ENCODE results near the gene U2AF2.

The U2AF2 gene

DNA sequence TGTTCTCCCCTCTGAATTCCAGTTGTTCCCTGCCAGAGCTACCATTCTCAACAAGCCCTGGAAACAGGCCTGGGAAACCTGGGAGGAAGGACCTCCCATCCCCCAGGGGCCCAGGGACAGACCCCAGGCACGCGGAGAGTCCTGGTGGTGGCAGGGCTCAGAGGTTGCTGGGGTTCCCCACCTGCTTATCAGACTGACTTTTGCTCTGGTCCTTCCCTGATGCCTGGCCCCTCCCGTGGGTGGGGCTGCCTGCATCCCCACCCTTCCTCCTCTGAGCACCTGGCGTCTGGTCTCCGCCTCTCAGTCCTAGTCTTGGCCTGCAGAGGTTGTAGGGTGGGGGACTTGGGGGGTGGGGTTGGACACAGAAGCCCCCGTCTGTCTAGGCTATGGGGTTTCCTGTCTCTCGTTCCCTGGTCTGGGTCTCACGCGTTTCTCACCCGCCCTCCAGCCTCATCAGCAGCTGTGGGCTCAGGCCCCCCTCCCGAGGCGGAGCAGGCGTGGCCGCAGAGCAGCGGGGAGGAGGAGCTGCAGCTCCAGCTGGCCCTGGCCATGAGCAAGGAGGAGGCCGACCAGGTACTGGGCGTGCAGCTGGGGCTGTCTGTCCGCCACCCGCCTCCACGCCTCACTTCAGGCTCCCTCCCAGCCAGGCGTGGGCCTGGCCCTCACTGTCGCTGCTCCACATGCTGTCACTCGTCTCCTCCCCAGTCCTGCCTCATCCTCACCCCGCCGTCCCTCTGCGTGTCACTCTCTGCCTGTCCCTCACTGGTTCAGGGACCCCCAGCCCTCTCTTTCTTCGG is 33.8 kb downstream of the U2AF2 start:
- TF ChIP-seq, protein P1, sequence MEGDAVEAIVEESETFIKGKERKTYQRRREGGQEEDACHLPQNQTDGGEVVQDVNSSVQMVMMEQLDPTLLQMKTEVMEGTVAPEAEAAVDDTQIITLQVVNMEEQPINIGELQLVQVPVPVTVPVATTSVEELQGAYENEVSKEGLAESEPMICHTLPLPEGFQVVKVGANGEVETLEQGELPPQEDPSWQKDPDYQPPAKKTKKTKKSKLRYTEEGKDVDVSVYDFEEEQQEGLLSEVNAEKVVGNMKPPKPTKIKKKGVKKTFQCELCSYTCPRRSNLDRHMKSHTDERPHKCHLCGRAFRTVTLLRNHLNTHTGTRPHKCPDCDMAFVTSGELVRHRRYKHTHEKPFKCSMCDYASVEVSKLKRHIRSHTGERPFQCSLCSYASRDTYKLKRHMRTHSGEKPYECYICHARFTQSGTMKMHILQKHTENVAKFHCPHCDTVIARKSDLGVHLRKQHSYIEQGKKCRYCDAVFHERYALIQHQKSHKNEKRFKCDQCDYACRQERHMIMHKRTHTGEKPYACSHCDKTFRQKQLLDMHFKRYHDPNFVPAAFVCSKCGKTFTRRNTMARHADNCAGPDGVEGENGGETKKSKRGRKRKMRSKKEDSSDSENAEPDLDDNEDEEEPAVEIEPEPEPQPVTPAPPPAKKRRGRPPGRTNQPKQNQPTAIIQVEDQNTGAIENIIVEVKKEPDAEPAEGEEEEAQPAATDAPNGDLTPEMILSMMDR (IDR thresholded peaks at IDR 0.05; ENCODE audit: control insufficient read depth, insufficient read depth, low read depth, low read length, missing control alignments), result no peak
- no peak overlapping the region for H3K4me3 ChIP-seq (ENCODE audit: control insufficient read depth, low read depth, low read length)
- no peak for DNase-seq (ENCODE audit: low read depth)

DNA sequence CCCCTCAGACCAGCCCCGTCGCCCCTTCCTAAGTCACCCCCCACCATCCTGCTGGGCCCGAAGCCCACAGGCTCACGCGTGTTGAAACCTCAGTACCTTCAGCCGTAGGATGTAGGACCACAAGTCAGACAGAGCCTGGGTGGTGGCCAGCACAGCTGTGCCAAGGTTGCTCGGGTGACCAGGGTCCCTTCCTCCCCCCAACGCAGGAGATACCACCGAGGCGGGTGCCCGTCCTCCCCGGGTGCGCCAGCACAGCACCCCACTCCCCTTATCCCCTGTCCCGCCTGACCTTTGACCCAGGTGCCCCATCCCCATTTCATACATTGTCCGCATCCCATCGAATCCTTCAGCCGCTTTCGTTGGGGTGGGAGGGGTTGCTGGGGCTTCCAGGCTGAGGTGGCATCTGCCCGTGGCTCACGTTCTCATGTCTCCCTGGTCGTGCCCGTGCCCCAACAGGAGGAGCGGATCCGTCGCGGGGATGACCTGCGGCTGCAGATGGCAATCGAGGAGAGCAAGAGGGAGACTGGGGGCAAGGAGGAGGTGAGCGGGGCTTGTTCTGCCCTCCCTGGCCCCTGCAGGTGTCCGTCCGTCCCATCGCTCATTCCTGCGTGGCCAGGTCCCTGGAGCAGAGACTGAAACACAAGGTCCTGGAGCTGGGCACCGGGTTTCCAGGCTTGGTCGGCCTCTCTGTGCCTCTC is 34.7 kb downstream of the U2AF2 start:
- TF ChIP-seq, protein P1 (IDR thresholded peaks at IDR 0.05; ENCODE audit: control insufficient read depth, insufficient read depth, low read depth, low read length, missing control alignments), result no peak
- H3K4me3 ChIP-seq (ENCODE audit: control insufficient read depth, low read depth, low read length), result no peak overlapping the region
- no peak for DNase-seq (ENCODE audit: low read depth)

DNA sequence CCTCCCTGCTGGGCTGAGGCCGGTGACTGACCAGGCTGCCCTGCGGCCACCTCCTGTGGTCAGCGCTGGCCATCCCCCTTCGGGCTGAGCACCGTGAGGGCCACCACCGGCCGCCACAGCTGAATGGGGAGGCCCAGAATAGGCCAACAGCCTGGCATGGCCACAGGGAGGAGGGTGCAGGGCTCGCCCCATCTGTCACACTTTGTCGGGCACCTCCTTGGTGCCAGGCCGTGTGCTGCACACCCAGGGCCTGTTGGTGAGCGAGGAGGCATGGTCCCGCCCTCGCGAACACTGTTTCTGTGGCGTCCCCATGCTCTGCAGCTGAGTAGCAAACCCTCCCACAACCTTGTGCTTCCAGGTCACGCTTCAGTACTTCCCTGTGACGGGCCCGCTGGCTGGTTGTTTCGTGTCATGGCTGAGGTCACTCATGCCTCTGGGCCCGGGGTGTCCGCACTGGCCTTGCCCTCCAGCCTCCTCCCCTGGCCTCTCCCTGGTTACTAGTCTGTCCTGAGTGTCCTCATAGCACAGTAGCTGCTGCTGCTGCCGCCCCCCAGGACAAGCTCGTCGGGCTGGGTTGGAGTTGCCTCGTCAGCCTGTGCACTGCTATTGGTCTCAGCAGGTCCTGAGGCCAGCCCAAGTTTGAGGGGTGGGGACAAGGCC is 35.4 kb downstream of the U2AF2 start:
- no peak for DNase-seq (ENCODE audit: low read depth)
- TF ChIP-seq, protein P1 (IDR thresholded peaks at IDR 0.05; ENCODE audit: control insufficient read depth, insufficient read depth, low read depth, low read length, missing control alignments), result no peak
- H3K4me3 ChIP-seq (ENCODE audit: control insufficient read depth, low read depth, low read length), result no peak overlapping the region

DNA sequence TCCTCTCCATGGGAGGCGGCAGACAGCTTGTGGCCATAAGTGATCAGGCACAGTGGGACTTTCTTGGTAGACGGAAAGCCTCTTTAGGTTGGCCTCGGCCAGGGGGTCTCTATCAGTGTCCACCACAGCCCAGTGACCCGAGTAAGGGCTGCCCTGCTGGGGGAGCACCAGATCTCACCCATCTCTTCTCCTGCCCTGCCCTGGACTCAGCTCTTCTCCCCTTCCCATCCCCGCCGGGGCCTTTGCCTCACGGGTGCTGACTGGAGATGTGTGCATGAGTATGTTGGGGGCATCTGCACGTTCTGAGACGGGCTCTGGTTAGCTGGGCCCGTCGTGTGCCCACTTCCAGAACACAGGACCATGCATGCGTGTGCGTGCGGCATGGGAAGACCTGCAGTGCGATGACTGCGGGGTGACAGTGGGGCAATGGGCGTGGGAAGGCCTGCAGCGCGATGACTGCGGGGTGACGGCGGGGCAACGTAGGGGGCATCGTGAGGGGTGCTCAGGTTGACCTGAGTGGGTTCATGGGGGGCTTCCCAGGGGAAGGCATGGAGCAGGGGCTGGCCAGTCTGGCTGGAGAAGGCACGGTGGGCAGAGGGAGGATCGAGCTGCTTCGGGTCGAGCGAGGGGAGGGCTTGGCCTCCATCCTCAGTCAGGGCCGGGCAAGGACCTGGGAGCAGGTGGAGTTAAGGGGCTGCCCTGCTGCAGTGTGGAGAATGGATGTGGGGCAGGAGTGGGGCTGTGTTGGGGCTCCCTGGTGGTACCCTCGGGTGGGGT is 36.1 kb downstream of the U2AF2 start:
- TF ChIP-seq, protein P1 (IDR thresholded peaks at IDR 0.05; ENCODE audit: control insufficient read depth, insufficient read depth, low read depth, low read length, missing control alignments), result no peak
- no peak for DNase-seq (ENCODE audit: low read depth)
- H3K4me3 ChIP-seq (ENCODE audit: control insufficient read depth, low read depth, low read length), result no peak overlapping the region

DNA sequence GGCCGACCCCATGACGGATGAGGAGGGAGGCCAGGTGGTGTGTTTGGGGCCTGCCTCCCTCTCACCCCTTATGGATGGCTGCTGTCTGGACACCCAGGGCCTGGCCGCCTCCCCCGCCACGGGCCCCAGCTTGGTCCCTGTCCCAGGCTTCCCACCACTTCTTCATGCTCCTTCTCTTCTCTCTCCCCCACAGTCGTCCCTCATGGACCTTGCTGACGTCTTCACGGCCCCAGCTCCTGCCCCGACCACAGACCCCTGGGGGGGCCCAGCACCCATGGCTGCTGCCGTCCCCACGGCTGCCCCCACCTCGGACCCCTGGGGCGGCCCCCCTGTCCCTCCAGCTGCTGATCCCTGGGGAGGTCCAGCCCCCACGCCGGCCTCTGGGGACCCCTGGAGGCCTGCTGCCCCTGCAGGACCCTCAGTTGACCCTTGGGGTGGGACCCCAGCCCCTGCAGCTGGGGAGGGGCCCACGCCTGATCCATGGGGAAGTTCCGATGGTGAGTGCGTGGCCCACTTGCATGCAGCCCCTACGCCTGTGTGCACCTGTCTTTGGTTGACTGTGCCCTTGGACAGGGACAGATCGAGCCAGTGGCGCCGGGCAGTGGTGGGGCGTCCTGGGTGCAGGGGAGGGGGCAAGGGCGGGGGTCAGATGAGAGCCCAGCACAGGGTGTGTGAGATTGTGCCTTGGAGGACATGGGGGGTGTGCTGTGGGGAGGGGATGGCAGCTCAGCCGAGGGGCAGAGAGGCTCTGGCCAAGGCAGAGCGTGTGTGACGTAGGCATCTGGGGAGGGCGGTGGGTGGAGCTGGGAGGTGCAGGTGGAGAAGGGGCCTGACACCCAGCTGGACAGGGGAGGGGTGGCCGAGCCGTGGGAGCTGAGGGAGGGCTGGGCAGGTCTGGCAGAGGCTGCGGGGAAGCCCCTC is 37.0 kb downstream of the U2AF2 start:
- TF ChIP-seq, protein P1 (IDR thresholded peaks at IDR 0.05; ENCODE audit: control insufficient read depth, insufficient read depth, low read depth, low read length, missing control alignments), result no peak
- no peak for DNase-seq (ENCODE audit: low read depth)
- H3K4me3 ChIP-seq (ENCODE audit: control insufficient read depth, low read depth, low read length), result no peak overlapping the region

All from AG09309 (cell line).